GM12878 (cell line): ENCODE measurements around the gene TANC2. TPM values are rescaled to one million over a fixed set of nuclear protein-coding genes. Genes with fewer than 3 reads are reported as not detected.

Source experiments
- LARP7 ChIP-seq: fragments of 450-650 bp; IDR thresholded peaks from 2 replicates; pipeline ENCODE4 v1.6.1; 2017; ENCODE audit warnings: mild to moderate bottlenecking
- SMAD1 ChIP-seq: fragments of 450-650 bp; IDR thresholded peaks from 2 replicates; pipeline ENCODE4 v1.6.1; 2018; ENCODE audit warnings: mild to moderate bottlenecking, low read depth; ENCODE audit not compliant: partially characterized antibody
- polyA plus RNA-seq, 11 experiments: library from polyadenylated mRNA; depleted of rRNA in 4 of 11; unstranded in 6 of 11; stranded (reverse) in 5 of 11; fragments of >200 nt; fragmentation: Nextera tagmentation in 4 of 11; fragmentation: Illumina TruSeq in 1 of 11; extraction: Ambion mirVana in 4 of 11; extraction: Trizol in 1 of 11; gene quantifications; 1 replicate in 1 of 11; 2 replicates in 10 of 11; pipeline versions ENCODE4 v1.2.1 to v1.2.3, GENCODE V29; 2011 to 2016; ENCODE audit warnings: inconsistent platforms in 2 of 11, missing spikeins in 2 of 11, low read depth in 1 of 11
- total RNA-seq, 4 experiments: library from RNA; depleted of rRNA in 3 of 4; stranded (reverse); fragments of >200 nt in 3 of 4; fragmentation: Illumina TruSeq in 1 of 4; extraction: Trizol in 1 of 4; gene quantifications; 2 replicates each; pipeline versions ENCODE4 v1.2.1 to v1.2.3, GENCODE V29; 2013 to 2021
- TF ChIP-seq, protein P1 (sequence below): IDR thresholded peaks from 2 replicates; pipeline ENCODE4 v1.6.1; 2012; ENCODE audit warnings: improper control_type of control experiment, low read depth, low read length; ENCODE audit not compliant: insufficient replicate concordance
- TF ChIP-seq, protein P2 (sequence below): fragments of 450-650 bp; IDR thresholded peaks from 2 replicates; pipeline ENCODE4 v1.6.1; 2018; ENCODE audit warnings: borderline replicate concordance, mild to moderate bottlenecking; ENCODE audit not compliant: partially characterized antibody

The TANC2 gene
- total and polyA plus RNA-seq, 10 of the 15 experiments (the other 5 are each of a cell fraction or from before 2014, with no cell fraction given): under 0.01 to 0.13 (median 0.03) TPM; not detected in 2

DNA sequence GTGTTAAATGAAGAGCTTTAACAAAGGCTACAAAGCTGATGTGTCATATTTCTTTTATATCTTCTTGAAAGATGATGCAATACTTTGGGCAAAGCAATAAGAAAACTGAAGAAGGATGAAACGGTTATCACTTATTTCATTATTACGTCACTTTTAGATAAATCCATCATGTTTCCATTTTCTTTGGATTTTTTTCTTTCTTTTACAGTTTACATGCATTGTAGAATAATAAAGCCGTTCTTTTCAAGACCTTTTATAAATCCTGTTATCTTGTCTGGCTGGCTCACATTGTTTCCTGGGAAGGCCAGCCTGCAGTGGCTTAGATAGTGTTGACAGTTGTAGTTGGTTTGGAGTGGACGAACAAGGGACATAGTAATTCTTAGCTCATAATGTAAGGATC lies 28.9 kb downstream of the TANC2 start (continued):
- TF ChIP-seq, protein P1, sequence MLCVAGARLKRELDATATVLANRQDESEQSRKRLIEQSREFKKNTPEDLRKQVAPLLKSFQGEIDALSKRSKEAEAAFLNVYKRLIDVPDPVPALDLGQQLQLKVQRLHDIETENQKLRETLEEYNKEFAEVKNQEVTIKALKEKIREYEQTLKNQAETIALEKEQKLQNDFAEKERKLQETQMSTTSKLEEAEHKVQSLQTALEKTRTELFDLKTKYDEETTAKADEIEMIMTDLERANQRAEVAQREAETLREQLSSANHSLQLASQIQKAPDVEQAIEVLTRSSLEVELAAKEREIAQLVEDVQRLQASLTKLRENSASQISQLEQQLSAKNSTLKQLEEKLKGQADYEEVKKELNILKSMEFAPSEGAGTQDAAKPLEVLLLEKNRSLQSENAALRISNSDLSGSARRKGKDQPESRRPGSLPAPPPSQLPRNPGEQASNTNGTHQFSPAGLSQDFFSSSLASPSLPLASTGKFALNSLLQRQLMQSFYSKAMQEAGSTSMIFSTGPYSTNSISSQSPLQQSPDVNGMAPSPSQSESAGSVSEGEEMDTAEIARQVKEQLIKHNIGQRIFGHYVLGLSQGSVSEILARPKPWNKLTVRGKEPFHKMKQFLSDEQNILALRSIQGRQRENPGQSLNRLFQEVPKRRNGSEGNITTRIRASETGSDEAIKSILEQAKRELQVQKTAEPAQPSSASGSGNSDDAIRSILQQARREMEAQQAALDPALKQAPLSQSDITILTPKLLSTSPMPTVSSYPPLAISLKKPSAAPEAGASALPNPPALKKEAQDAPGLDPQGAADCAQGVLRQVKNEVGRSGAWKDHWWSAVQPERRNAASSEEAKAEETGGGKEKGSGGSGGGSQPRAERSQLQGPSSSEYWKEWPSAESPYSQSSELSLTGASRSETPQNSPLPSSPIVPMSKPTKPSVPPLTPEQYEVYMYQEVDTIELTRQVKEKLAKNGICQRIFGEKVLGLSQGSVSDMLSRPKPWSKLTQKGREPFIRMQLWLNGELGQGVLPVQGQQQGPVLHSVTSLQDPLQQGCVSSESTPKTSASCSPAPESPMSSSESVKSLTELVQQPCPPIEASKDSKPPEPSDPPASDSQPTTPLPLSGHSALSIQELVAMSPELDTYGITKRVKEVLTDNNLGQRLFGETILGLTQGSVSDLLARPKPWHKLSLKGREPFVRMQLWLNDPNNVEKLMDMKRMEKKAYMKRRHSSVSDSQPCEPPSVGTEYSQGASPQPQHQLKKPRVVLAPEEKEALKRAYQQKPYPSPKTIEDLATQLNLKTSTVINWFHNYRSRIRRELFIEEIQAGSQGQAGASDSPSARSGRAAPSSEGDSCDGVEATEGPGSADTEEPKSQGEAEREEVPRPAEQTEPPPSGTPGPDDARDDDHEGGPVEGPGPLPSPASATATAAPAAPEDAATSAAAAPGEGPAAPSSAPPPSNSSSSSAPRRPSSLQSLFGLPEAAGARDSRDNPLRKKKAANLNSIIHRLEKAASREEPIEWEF: no peak
- TF ChIP-seq LARP7 (no peak), SMAD1 (no peak)
- TF ChIP-seq, protein P2, sequence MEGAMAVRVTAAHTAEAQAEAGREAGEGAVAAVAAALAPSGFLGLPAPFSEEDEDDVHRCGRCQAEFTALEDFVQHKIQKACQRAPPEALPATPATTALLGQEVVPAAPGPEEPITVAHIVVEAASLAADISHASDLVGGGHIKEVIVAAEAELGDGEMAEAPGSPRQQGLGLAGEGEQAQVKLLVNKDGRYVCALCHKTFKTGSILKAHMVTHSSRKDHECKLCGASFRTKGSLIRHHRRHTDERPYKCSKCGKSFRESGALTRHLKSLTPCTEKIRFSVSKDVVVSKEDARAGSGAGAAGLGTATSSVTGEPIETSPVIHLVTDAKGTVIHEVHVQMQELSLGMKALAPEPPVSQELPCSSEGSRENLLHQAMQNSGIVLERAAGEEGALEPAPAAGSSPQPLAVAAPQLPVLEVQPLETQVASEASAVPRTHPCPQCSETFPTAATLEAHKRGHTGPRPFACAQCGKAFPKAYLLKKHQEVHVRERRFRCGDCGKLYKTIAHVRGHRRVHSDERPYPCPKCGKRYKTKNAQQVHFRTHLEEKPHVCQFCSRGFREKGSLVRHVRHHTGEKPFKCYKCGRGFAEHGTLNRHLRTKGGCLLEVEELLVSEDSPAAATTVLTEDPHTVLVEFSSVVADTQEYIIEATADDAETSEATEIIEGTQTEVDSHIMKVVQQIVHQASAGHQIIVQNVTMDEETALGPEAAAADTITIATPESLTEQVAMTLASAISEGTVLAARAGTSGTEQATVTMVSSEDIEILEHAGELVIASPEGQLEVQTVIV: no peak
